Neuronal stem cell (in vitro differentiated cells): Measurements from ENCODE around the gene SPDEF.
A peak's percentile ranks its signal among the peaks of the same experiment; 100 is the strongest.

Experiments used
- DNase-seq: peaks from one replicate; pipeline ENCODE4 v3.0.0-alpha.2; 2013; ENCODE audit warnings: low spot score
- H2AFZ ChIP-seq: one replicate; pipeline ENCODE4 v1.6.1; 2013; ENCODE audit warnings: mild to moderate bottlenecking, low read length, inconsistent platforms
- H2AK5ac ChIP-seq: 2 replicates; pipeline ENCODE4 v1.6.1; 2013; ENCODE audit warnings: low read depth, mild to moderate bottlenecking, inconsistent platforms, low read length, moderate library complexity, mixed read lengths
- H2BK120ac ChIP-seq: 2 replicates; pipeline ENCODE4 v1.6.1; 2013; ENCODE audit warnings: low read depth, mild to moderate bottlenecking, inconsistent platforms, low read length, moderate library complexity, mixed read lengths
- H2BK12ac ChIP-seq: one replicate; pipeline ENCODE4 v1.6.1; 2013; ENCODE audit warnings: low read length, inconsistent platforms
- H2BK15ac ChIP-seq: 2 replicates; pipeline ENCODE4 v1.6.1; 2013; ENCODE audit warnings: mild to moderate bottlenecking, low read length, inconsistent platforms, mixed read lengths
- H2BK5ac ChIP-seq: one replicate; pipeline ENCODE4 v1.6.1; 2013; ENCODE audit warnings: inconsistent platforms, mild to moderate bottlenecking, low read length, moderate library complexity
- H3K14ac ChIP-seq: one replicate; pipeline ENCODE4 v1.6.1; 2013; ENCODE audit warnings: low read length, inconsistent platforms
- H3K18ac ChIP-seq: 2 replicates; pipeline ENCODE4 v1.6.1; 2013; ENCODE audit warnings: low read length, inconsistent platforms
- H3K23ac ChIP-seq: 2 replicates; pipeline ENCODE4 v1.6.1; 2013; ENCODE audit warnings: low read depth, mild to moderate bottlenecking, mixed read lengths, low read length, inconsistent platforms; ENCODE audit not compliant: poor library complexity
- H3K27ac ChIP-seq: replicated peaks from 3 replicates; pipeline ENCODE4 v1.5.1; 2013; ENCODE audit warnings: low read length, inconsistent platforms
- H3K27me3 ChIP-seq, 3 experiments: 2 replicates each; pipeline ENCODE4 v1.6.1; 2013; ENCODE audit warnings: low read length in 3 of 3, mild to moderate bottlenecking in 2 of 3, inconsistent platforms in 1 of 3, low read depth in 1 of 3, mixed read lengths in 1 of 3, moderate library complexity in 1 of 3; ENCODE audit not compliant: control insufficient read depth in 3 of 3, insufficient read depth in 3 of 3
- H3K36me3 ChIP-seq, 2 donors: replicated peaks in 1 of 2; 2 replicates each; pipeline ENCODE4 v1.6.1; 2013; ENCODE audit warnings: low read length in 2 of 2; ENCODE audit not compliant: control insufficient read depth in 2 of 2, insufficient read depth in 2 of 2
- H3K4ac ChIP-seq: 2 replicates; pipeline ENCODE4 v1.6.1; 2013; ENCODE audit warnings: inconsistent platforms, mild to moderate bottlenecking, low read length, moderate library complexity
- H3K4me1 ChIP-seq, 2 donors: 1 replicate in 1 of 2; 2 replicates in 1 of 2; pipeline ENCODE4 v1.6.1; 2013; ENCODE audit warnings: low read length in 2 of 2, low read depth in 1 of 2; ENCODE audit not compliant: control insufficient read depth in 2 of 2, insufficient read depth in 1 of 2
- H3K4me2 ChIP-seq: one replicate; pipeline ENCODE4 v1.6.1; 2013; ENCODE audit warnings: mild to moderate bottlenecking, low read length, inconsistent platforms; ENCODE audit not compliant: insufficient read depth, poor library complexity, severe bottlenecking
- H3K4me3 ChIP-seq, 2 donors: 2 replicates each; pipeline ENCODE4 v1.5.1; 2013; ENCODE audit warnings: low read length in 2 of 2, mild to moderate bottlenecking in 2 of 2, inconsistent platforms in 1 of 2, moderate library complexity in 1 of 2
- H3K79me1 ChIP-seq: one replicate; pipeline ENCODE4 v1.6.1; 2013; ENCODE audit warnings: low read depth, mild to moderate bottlenecking, inconsistent platforms, low read length, moderate library complexity
- H3K9ac ChIP-seq: one replicate; pipeline ENCODE4 v1.6.1; 2013; ENCODE audit warnings: mild to moderate bottlenecking, low read depth, low read length, inconsistent platforms; ENCODE audit not compliant: poor library complexity
- H3K9me3 ChIP-seq, 2 donors: replicated peaks in 1 of 2; 2 replicates each; pipeline versions ENCODE3 to v1.6.1; 2013; ENCODE audit warnings: low read length in 2 of 2, mild to moderate bottlenecking in 2 of 2, inconsistent platforms in 1 of 2, low read depth in 1 of 2, mixed read lengths in 1 of 2, moderate library complexity in 1 of 2; ENCODE audit not compliant: control insufficient read depth in 2 of 2, insufficient read depth in 1 of 2
- H4K8ac ChIP-seq: one replicate; pipeline ENCODE4 v1.6.1; 2013; ENCODE audit warnings: low read depth, mild to moderate bottlenecking, inconsistent platforms, low read length, moderate library complexity
- H4K91ac ChIP-seq: one replicate; pipeline ENCODE4 v1.6.1; 2013; ENCODE audit warnings: low read length, low read depth, mild to moderate bottlenecking, inconsistent platforms; ENCODE audit not compliant: poor library complexity
- WGBS, 2 donors: extraction: QIAGEN DNeasy Blood & Tissue Kit; methylation state at CpG; one replicate each; pipeline ENCODE4 v1.1.7; 2013; ENCODE audit warnings: missing lambda C conversion rate in 2 of 2, mixed read lengths in 1 of 2; ENCODE audit not compliant: insufficient read length in 2 of 2, insufficient replicate concordance in 1 of 2; ENCODE audit errors: extremely low coverage in 2 of 2; 5-methylcytosine and 5-hydroxymethylcytosine counted together

SPDEF gene

GRCh38 chr6:34525431-34526175, 30.5 kb downstream of the SPDEF start:
- H4K91ac ChIP-seq = no peak overlapping the region
- DNase-seq = no peak

GRCh38 chr6:34524971-34525370, 31.2 kb downstream of the SPDEF start:
- H2BK5ac ChIP-seq = no peak overlapping the region
- peaks cover 0 to 47% (median 0%) of the 10 kb centered on the region in 3 experiments for H3K27me3 ChIP-seq
- WGBS, 2 donors = no CpG with 5 or more reads among the region's 5 CpGs
- peaks cover 0 to 7% of the 10 kb centered on the region in 2 donors for H3K4me1 ChIP-seq
- H3K14ac ChIP-seq = no peak overlapping the region
- no peak overlapping the region for H2AK5ac ChIP-seq
- no peak overlapping the region for H3K27ac ChIP-seq
- no peak overlapping the region for H2BK15ac ChIP-seq
- no peak overlapping the region for H3K4me2 ChIP-seq
- H2BK120ac ChIP-seq = no peak overlapping the region
- H2BK12ac ChIP-seq = no peak overlapping the region
- H3K79me1 ChIP-seq = no peaks in the 10 kb centered on the region
- no peak overlapping the region for H4K8ac ChIP-seq
- H3K4ac ChIP-seq = no peak overlapping the region
- H3K4me3 ChIP-seq = no peak overlapping the region
- peak overlapping the region; percentile 23 for H2AFZ ChIP-seq
- no peak overlapping the region for H3K9ac ChIP-seq
- H3K18ac ChIP-seq = no peak overlapping the region
- no peaks in the 10 kb centered on the region for H3K36me3 ChIP-seq
- no peak overlapping the region for H4K91ac ChIP-seq
- no peaks in the 10 kb centered on the region for H3K9me3 ChIP-seq
- H3K23ac ChIP-seq = no peak overlapping the region
- no peak for DNase-seq

More at GRCh38 chr6:34525431-34526175, 30.5 kb downstream of the SPDEF start:
- H3K23ac ChIP-seq = no peak overlapping the region
- H2BK12ac ChIP-seq = no peak overlapping the region
- no peak overlapping the region for H3K4me2 ChIP-seq
- H3K18ac ChIP-seq = peak overlapping the region; percentile 9
- H3K4me1 ChIP-seq = peaks cover 0 to 7% of the 10 kb centered on the region in 2 donors
- WGBS, 2 donors = no CpG with 5 or more reads among the region's 13 CpGs
- H2AFZ ChIP-seq = peak overlapping the region; percentile 75
- no peak overlapping the region for H3K4me3 ChIP-seq
- H3K79me1 ChIP-seq = no peaks in the 10 kb centered on the region
- H2BK15ac ChIP-seq = peak overlapping the region; percentile 46
- H4K8ac ChIP-seq = no peak overlapping the region
- H2BK5ac ChIP-seq = no peak overlapping the region
- no peak overlapping the region for H3K14ac ChIP-seq
- no peak overlapping the region for H3K4ac ChIP-seq
- H3K27ac ChIP-seq = no peak overlapping the region
- H3K27me3 ChIP-seq = peaks cover 0 to 47% (median 0%) of the 10 kb centered on the region in 3 experiments
- H3K36me3 ChIP-seq = no peaks in the 10 kb centered on the region
- peak overlapping the region; percentile 68 for H2AK5ac ChIP-seq
- no peak overlapping the region for H2BK120ac ChIP-seq
- no peak overlapping the region for H3K9ac ChIP-seq
- H3K9me3 ChIP-seq = no peaks in the 10 kb centered on the region

DNA sequence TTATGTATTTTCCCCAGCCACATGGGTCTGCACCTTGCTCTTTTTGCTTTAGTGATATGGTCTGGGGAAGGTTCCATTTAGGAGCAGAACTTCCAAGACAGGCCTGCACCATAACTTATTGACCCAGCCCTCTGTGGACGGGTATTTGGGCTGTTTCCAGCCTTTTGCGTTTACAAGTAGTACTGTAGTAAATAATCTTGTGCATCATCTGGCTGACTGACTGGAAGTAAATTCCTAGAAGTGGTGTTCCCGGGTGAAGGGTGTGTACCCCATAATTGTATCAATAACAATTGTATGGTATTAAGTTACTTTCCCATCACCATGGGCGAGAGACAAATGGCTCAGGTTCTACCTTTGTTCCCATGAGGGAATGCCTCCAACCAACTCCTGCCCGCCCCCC, 31.6 kb downstream of the SPDEF start:
- H3K23ac ChIP-seq = no peak overlapping the region
- no peak overlapping the region for H3K14ac ChIP-seq
- no peaks in the 10 kb centered on the region for H3K79me1 ChIP-seq
- H2BK120ac ChIP-seq = no peak overlapping the region
- no peak overlapping the region for H2BK12ac ChIP-seq
- H3K36me3 ChIP-seq = no peaks in the 10 kb centered on the region
- no peak overlapping the region for H2AK5ac ChIP-seq
- no peak overlapping the region for H2BK5ac ChIP-seq
- H3K9me3 ChIP-seq = no peaks in the 10 kb centered on the region
- H3K4me2 ChIP-seq = no peak overlapping the region
- H3K27ac ChIP-seq = no peak overlapping the region
- peaks cover 0 to 7% of the 10 kb centered on the region in 2 donors for H3K4me1 ChIP-seq
- WGBS, 2 donors = no CpG with 5 or more reads among the region's 5 CpGs
- H3K9ac ChIP-seq = no peak overlapping the region
- no peak overlapping the region for H4K8ac ChIP-seq
- H3K18ac ChIP-seq = no peak overlapping the region
- peaks cover 0 to 43% (median 0%) of the 10 kb centered on the region in 3 experiments for H3K27me3 ChIP-seq
- H2BK15ac ChIP-seq = no peak overlapping the region
- no peak overlapping the region for H2AFZ ChIP-seq
- H3K4ac ChIP-seq = no peak overlapping the region
- no peak for DNase-seq
- H3K4me3 ChIP-seq = no peak overlapping the region
- H4K91ac ChIP-seq = no peak overlapping the region

DNA sequence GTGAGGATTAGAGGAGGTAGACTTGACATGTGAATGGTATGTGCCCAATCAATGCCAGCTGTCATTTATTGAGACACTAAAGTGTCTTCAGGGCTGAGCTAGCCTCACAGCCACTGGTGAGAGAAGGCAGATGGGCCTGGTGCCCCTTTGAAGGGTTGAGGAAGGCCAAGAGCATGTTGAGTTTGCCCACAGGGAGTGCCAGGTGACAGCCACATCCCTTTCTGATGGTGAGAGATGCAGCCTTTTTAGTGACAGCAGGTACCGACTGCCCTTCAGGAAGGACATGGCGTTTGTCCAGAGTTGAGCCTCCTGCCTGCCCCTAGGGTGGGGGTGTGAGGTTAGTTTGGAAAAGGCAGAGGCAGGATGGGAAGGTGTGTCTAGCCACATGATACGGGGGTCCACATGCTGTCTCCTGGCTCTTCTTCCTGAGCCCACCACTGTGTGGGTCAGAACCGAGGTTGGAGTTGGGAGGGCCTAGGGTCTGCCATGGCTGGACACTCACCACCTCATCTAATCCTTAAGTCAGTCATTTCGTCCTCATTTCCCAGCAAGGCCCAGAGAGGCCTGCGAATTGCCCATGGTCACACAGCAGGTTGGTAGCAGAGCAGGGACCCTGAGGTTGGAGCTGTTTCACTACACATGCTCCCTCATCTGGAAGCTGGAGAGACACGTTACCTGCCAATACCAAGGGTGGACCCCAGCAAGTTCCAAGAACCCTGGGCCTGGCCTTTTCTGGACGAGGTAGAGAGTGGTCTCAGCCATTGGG, 32.5 kb downstream of the SPDEF start:
- Histone ChIP-seq H2AK5ac (peak overlapping the region; percentile 9), H4K91ac (peak overlapping the region; percentile 32), H3K18ac (no peak overlapping the region), H2BK120ac (no peak overlapping the region), H3K14ac (no peak overlapping the region), H3K9me3 (no peaks in the 10 kb centered on the region), H2BK15ac (no peak overlapping the region), H2AFZ (no peak overlapping the region), H3K4me2 (no peak overlapping the region), H2BK12ac (no peak overlapping the region), H3K27ac (no peak overlapping the region), H2BK5ac (no peak overlapping the region), H3K27me3 (peaks cover 0 to 38% (median 0%) of the 10 kb centered on the region in 3 experiments), H3K23ac (no peak overlapping the region), H4K8ac (no peak overlapping the region), H3K79me1 (no peaks in the 10 kb centered on the region), H3K4ac (no peak overlapping the region), H3K4me3 (no peak overlapping the region), H3K36me3 (no peaks in the 10 kb centered on the region), H3K9ac (peak overlapping the region; percentile 14), H3K4me1 (peaks cover 0 to 7% of the 10 kb centered on the region in 2 donors)
- no CpG with 5 or more reads among the region's 8 CpGs for WGBS, 2 donors
- DNase-seq = no peak
